Measurements from ENCODE around the gene GLT1D1.

The GLT1D1 gene

DNA sequence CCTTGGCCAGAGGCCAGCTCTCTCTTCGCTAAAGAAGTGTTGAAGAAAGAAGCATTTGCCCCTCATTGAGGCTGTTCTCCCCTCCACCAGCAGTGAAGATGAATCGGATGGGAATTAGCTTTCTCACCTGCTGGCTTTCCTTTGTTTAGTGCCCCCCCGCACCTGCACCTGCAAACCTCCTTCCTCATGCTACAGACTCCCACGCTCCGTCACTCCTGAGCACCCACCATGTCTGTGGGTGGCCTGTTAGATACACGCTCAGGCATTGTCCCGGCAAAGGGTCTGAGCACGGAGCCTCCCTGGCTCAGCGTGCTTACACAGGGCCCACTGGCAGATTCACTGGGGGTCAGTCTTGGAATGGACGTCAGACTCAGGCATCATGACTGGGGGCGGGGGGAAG is 121.6 kb downstream of the GLT1D1 start:
- no peak overlapping the region for H3K27ac ChIP-seq (ENCODE audit: low read depth, low read length)
- H3K4me1 ChIP-seq (ENCODE audit: insufficient read depth, low read length) = no peaks in the 10 kb centered on the region
- H3K9ac ChIP-seq (ENCODE audit: low read length) = no peak overlapping the region
- peaks cover 0 to 24% of the 10 kb centered on the region in 2 donors for H3K27me3 ChIP-seq (ENCODE audit: control insufficient read depth in 1 of 2, insufficient read depth in 2 of 2, low read length in 2 of 2)
- H3K36me3 ChIP-seq (ENCODE audit: insufficient read depth, low read length) = no peaks in the 10 kb centered on the region
- H3K4me3 ChIP-seq (ENCODE audit: low read depth in 1 of 2, low read length in 2 of 2) = no peak overlapping the region
- no peaks in the 10 kb centered on the region for H3K9me3 ChIP-seq (ENCODE audit: low read length)

DNA sequence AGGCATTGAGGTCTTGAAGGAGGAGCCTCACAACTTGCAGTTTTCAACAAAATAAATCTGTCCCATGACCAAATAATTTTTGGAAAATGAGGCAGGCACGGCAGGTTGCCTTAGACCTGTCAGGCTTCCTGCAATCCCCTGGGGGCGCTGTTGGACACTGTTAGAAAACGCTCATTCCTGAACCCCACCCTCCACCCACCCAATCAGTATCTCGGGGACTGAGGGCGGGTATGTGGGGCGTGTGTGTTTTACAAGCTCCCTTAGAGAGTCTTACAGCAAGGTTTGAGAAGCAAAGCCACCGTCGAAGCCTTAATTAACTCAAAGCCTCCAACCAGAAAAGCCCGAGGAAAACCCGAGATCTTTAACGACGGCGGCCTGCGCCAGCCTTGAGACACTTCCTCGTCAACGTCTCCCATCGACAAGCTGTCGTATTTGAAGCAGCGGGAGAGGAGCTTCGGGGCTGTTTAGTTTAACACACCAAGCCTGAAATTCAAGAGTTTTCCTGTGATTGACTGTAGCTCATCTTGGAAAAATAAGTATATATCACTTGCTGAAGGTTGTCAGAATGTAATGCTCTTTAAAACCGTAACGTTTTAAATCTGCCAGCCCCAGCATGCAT is 123.0 kb downstream of the GLT1D1 start:
- Histone ChIP-seq H3K4me1 (ENCODE audit: insufficient read depth, low read length) (no peaks in the 10 kb centered on the region), H3K9ac (ENCODE audit: low read length) (no peak overlapping the region), H3K4me3 (ENCODE audit: low read depth in 1 of 2, low read length in 2 of 2) (no peak overlapping the region), H3K9me3 (ENCODE audit: low read length) (no peaks in the 10 kb centered on the region), H3K27me3 (ENCODE audit: control insufficient read depth in 1 of 2, insufficient read depth in 2 of 2, low read length in 2 of 2) (peaks cover 0 to 24% of the 10 kb centered on the region in 2 donors), H3K27ac (ENCODE audit: low read depth, low read length) (no peak overlapping the region), H3K36me3 (ENCODE audit: insufficient read depth, low read length) (no peaks in the 10 kb centered on the region)

DNA sequence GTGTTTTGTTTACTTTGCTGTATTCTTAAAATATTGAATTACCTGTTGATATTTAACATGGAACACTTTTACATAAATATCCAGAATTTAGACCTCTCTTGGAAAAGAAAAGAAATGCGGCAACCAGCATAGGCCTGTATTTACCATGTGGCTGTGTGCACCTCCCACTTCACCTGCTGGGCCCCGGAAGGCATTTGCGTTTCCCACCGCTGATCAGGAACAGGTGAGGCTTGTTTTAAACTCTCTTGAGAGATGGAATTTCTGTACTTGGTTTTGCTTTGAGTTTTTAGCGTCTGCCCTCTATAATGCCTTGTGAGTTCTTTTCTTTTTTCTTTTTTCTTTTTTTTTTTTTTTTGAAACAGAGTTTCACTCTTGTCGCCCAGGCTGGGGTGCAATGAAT is 124.2 kb downstream of the GLT1D1 start:
- H3K9ac ChIP-seq (ENCODE audit: low read length) = no peak overlapping the region
- no peaks in the 10 kb centered on the region for H3K4me1 ChIP-seq (ENCODE audit: insufficient read depth, low read length)
- no peaks in the 10 kb centered on the region for H3K9me3 ChIP-seq (ENCODE audit: low read length)
- no peaks in the 10 kb centered on the region for H3K36me3 ChIP-seq (ENCODE audit: insufficient read depth, low read length)
- H3K4me3 ChIP-seq (ENCODE audit: low read depth in 1 of 2, low read length in 2 of 2) = no peak overlapping the region
- H3K27me3 ChIP-seq (ENCODE audit: control insufficient read depth in 1 of 2, insufficient read depth in 2 of 2, low read length in 2 of 2) = peaks cover 0 to 19% of the 10 kb centered on the region in 2 donors
- H3K27ac ChIP-seq (ENCODE audit: low read depth, low read length) = no peak overlapping the region

DNA sequence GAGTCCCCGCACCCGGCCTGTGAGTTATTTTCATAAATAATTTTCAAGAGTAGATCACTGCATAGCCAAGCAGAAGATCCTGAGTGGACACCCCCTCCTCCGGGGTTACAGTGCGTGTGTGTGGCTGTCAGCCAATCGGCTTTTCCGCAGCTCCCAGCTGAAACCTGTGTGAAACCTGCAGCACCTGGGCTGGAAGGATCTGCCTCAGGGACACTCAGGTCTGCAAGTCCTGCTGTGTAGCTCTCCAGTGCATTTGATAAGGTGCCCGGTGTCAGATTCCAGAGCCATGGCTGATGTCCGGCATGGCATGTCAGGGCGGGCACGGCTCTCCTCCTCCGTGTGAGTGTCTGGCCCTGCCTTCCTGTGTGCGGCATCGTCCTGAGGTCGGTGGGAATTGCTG is 124.8 kb downstream of the GLT1D1 start:
- Histone ChIP-seq H3K9me3 (ENCODE audit: low read length) (no peaks in the 10 kb centered on the region), H3K4me1 (ENCODE audit: insufficient read depth, low read length) (no peaks in the 10 kb centered on the region), H3K36me3 (ENCODE audit: insufficient read depth, low read length) (no peaks in the 10 kb centered on the region), H3K9ac (ENCODE audit: low read length) (no peak overlapping the region), H3K4me3 (ENCODE audit: low read depth in 1 of 2, low read length in 2 of 2) (no peak overlapping the region), H3K27me3 (ENCODE audit: control insufficient read depth in 1 of 2, insufficient read depth in 2 of 2, low read length in 2 of 2) (peaks cover 0 to 19% of the 10 kb centered on the region in 2 donors), H3K27ac (ENCODE audit: low read depth, low read length) (no peak overlapping the region)

- H3K27ac ChIP-seq (ENCODE audit: low read depth, low read length) = no peak overlapping the region
- no peak overlapping the region for H3K9ac ChIP-seq (ENCODE audit: low read length)
- peaks cover 0 to 15% of the 10 kb centered on the region in 2 donors for H3K27me3 ChIP-seq (ENCODE audit: control insufficient read depth in 1 of 2, insufficient read depth in 2 of 2, low read length in 2 of 2)
- H3K4me3 ChIP-seq (ENCODE audit: low read depth in 1 of 2, low read length in 2 of 2) = no peak overlapping the region
- no peaks in the 10 kb centered on the region for H3K4me1 ChIP-seq (ENCODE audit: insufficient read depth, low read length)
- no peaks in the 10 kb centered on the region for H3K9me3 ChIP-seq (ENCODE audit: low read length)
- H3K36me3 ChIP-seq (ENCODE audit: insufficient read depth, low read length) = no peaks in the 10 kb centered on the region
Measured at GRCh38 chr12:128980623-128981022, 127.3 kb downstream of the GLT1D1 start.

DNA sequence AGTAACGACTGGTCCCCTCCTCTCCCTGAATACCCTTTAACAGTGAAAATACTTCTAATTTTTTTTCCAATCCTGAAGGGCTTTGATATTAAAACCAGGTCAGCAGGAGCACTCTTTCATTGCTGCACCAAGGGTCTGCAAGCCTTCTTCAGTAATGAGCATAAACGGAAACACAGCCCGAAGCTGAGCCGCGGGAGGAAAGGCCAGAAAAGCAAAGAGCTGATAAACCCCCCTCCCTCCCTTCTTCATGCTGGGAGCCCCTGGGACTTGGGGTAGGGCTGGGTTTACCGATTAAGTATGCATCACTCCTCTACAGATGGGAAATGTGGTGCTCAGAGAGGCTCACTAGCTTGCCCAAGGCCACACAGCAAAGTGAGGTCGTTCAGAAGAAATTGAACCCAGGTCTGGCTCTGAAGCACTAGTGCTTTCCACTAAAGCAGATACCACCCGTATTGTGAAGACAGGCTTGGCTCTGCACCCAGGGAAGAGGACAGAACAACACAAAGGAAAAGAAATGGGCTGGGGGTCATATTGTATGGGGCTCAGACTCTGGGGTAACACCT is 128.8 kb downstream of the GLT1D1 start:
- Histone ChIP-seq H3K27ac (ENCODE audit: low read depth, low read length) (no peak overlapping the region), H3K27me3 (ENCODE audit: control insufficient read depth in 1 of 2, insufficient read depth in 2 of 2, low read length in 2 of 2) (peaks cover 0 to 7% of the 10 kb centered on the region in 2 donors), H3K4me3 (ENCODE audit: low read depth in 1 of 2, low read length in 2 of 2) (no peak overlapping the region), H3K9ac (ENCODE audit: low read length) (no peak overlapping the region), H3K4me1 (ENCODE audit: insufficient read depth, low read length) (no peaks in the 10 kb centered on the region), H3K9me3 (ENCODE audit: low read length) (no peaks in the 10 kb centered on the region), H3K36me3 (ENCODE audit: insufficient read depth, low read length) (no peaks in the 10 kb centered on the region)

DNA sequence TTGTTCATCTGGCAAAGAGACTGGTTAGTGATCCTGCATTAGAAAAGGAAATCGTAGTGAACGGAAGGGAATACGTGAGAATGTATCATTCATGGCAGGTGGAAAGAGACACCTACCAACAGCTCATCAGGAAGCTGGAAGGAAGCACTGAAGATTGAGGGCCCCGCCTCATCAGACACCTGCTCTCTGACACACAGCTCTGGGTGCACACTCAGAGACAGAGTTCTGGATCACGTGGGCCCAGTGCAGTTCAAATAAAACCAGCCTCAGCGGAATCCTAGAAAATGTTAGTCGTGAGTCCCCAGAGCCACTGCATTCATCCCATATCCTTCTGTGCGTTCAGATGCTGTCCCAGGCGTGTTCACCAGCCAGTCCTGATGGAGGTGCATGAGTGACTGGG is 129.7 kb downstream of the GLT1D1 start:
- Histone ChIP-seq H3K36me3 (ENCODE audit: insufficient read depth, low read length) (no peaks in the 10 kb centered on the region), H3K27ac (ENCODE audit: low read depth, low read length) (no peak overlapping the region), H3K4me1 (ENCODE audit: insufficient read depth, low read length) (no peaks in the 10 kb centered on the region), H3K9ac (ENCODE audit: low read length) (no peak overlapping the region), H3K4me3 (ENCODE audit: low read depth in 1 of 2, low read length in 2 of 2) (no peak overlapping the region), H3K9me3 (ENCODE audit: low read length) (no peaks in the 10 kb centered on the region), H3K27me3 (ENCODE audit: control insufficient read depth in 1 of 2, insufficient read depth in 2 of 2, low read length in 2 of 2) (peaks cover 0 to 7% of the 10 kb centered on the region in 2 donors)

DNA sequence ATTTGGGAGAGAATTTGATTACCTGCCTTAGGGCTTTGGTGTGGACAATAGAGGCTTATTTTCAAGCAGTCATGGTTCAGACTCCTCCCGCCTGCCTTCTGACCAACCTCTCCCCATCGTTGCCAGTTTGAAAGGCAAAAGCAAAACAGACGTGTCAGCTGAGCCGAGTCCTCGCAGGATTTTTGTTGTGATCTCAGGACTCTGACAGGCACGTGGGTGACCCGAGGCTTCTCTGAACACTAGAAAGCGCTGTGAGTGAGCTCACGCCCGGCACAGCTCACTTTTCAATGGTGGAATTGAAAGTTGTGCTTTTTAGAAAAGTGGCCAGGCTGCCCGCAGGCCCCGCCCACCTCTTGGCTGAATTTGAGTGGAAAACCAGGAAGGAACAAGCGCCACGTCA is 130.1 kb downstream of the GLT1D1 start:
- H3K27ac ChIP-seq (ENCODE audit: low read depth, low read length) = no peak overlapping the region
- H3K4me1 ChIP-seq (ENCODE audit: insufficient read depth, low read length) = no peaks in the 10 kb centered on the region
- no peaks in the 10 kb centered on the region for H3K9me3 ChIP-seq (ENCODE audit: low read length)
- no peak overlapping the region for H3K4me3 ChIP-seq (ENCODE audit: low read depth in 1 of 2, low read length in 2 of 2)
- H3K9ac ChIP-seq (ENCODE audit: low read length) = no peak overlapping the region
- H3K27me3 ChIP-seq (ENCODE audit: control insufficient read depth in 1 of 2, insufficient read depth in 2 of 2, low read length in 2 of 2) = peaks cover 0 to 7% of the 10 kb centered on the region in 2 donors
- no peaks in the 10 kb centered on the region for H3K36me3 ChIP-seq (ENCODE audit: insufficient read depth, low read length)

GRCh38 chr12:128986957-128987356 is 133.7 kb downstream of the GLT1D1 start:
- no peaks in the 10 kb centered on the region for H3K9me3 ChIP-seq (ENCODE audit: low read length)
- H3K4me3 ChIP-seq (ENCODE audit: low read depth in 1 of 2, low read length in 2 of 2) = no peak overlapping the region
- no peak overlapping the region for H3K27ac ChIP-seq (ENCODE audit: low read depth, low read length)
- no peaks in the 10 kb centered on the region for H3K4me1 ChIP-seq (ENCODE audit: insufficient read depth, low read length)
- H3K27me3 ChIP-seq (ENCODE audit: control insufficient read depth in 1 of 2, insufficient read depth in 2 of 2, low read length in 2 of 2) = no peaks in the 10 kb centered on the region
- H3K36me3 ChIP-seq (ENCODE audit: insufficient read depth, low read length) = no peaks in the 10 kb centered on the region
- no peak overlapping the region for H3K9ac ChIP-seq (ENCODE audit: low read length)

DNA sequence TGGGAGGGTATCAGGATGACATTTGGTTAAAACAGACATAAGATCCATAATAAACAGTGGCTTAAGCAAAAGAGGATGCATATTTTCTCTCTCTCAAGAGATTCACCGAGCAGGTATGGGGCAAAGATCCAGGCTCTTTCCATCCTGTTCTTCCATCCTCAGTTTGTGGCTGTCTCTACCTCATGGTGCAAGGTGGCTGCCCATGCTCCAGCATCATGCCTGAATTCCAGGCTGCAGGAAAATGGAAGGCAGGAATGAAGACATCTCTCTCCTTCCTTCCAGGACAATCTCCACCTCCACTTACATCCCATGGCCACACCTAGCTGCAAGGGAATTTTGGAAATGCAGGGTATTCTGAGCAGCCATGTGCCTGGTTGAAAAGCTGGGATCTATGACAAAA is 136.0 kb downstream of the GLT1D1 start:
- Histone ChIP-seq H3K4me1 (ENCODE audit: insufficient read depth, low read length) (no peaks in the 10 kb centered on the region), H3K27ac (ENCODE audit: low read depth, low read length) (no peak overlapping the region), H3K9me3 (ENCODE audit: low read length) (no peaks in the 10 kb centered on the region), H3K36me3 (ENCODE audit: insufficient read depth, low read length) (no peaks in the 10 kb centered on the region), H3K9ac (ENCODE audit: low read length) (no peak overlapping the region), H3K4me3 (ENCODE audit: low read depth in 1 of 2, low read length in 2 of 2) (no peak overlapping the region), H3K27me3 (ENCODE audit: control insufficient read depth in 1 of 2, insufficient read depth in 2 of 2, low read length in 2 of 2) (no peaks in the 10 kb centered on the region)

DNA sequence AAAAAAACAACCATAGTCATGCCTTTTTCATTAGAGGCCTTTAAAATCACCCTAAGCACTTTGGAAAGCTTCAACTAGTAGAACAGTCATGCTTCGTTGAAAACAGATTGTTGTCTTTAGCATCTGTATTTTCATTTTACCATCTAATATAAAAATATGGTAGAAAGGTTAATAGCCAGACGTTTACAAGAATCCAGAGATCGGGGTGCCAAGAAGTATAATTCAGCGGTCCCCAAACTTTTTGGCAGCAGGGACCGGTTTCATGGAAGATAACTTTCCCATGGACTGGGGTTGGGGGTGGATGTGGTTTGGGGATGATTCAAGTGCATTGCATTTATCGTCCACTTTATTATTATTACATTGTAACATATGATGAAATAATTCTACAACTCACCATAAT is 138.4 kb downstream of the GLT1D1 start:
- Histone ChIP-seq H3K9ac (ENCODE audit: low read length) (no peak overlapping the region), H3K27ac (ENCODE audit: low read depth, low read length) (no peak overlapping the region), H3K36me3 (ENCODE audit: insufficient read depth, low read length) (no peaks in the 10 kb centered on the region), H3K4me3 (ENCODE audit: low read depth in 1 of 2, low read length in 2 of 2) (no peak overlapping the region), H3K9me3 (ENCODE audit: low read length) (no peaks in the 10 kb centered on the region), H3K4me1 (ENCODE audit: insufficient read depth, low read length) (no peaks in the 10 kb centered on the region), H3K27me3 (ENCODE audit: control insufficient read depth in 1 of 2, insufficient read depth in 2 of 2, low read length in 2 of 2) (no peaks in the 10 kb centered on the region)

GRCh38 chr12:128992116-128992515 is 138.8 kb downstream of the GLT1D1 start:
- no peaks in the 10 kb centered on the region for H3K27me3 ChIP-seq (ENCODE audit: control insufficient read depth in 1 of 2, insufficient read depth in 2 of 2, low read length in 2 of 2)
- H3K9ac ChIP-seq (ENCODE audit: low read length) = no peak overlapping the region
- no peak overlapping the region for H3K4me3 ChIP-seq (ENCODE audit: low read depth in 1 of 2, low read length in 2 of 2)
- H3K4me1 ChIP-seq (ENCODE audit: insufficient read depth, low read length) = no peaks in the 10 kb centered on the region
- no peaks in the 10 kb centered on the region for H3K36me3 ChIP-seq (ENCODE audit: insufficient read depth, low read length)
- H3K9me3 ChIP-seq (ENCODE audit: low read length) = no peaks in the 10 kb centered on the region
- no peak overlapping the region for H3K27ac ChIP-seq (ENCODE audit: low read depth, low read length)

All from muscle layer of colon (tissue), 2 donors.